ENCODE results near the gene CHIT1.

The CHIT1 gene

DNA sequence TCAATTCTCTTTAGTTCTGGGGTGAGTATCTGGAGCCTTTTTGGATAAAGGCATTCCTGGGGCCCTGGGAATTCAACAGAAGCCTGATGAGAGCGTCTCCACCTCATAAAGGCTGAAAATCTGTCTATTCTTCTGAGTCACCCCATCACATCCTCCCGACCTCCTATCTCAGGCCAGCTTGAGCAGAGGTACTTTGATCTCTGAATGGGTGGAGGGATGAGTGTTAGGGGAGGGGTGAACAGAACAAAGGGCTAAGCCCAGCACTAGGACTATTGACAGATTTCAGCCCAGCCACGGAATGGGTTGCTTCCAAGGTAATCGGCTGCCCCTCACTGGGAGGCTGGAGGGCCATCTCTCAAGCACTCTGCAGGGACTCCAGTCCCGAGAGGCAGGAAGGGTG, 51.4 kb downstream of the CHIT1 start:
- TF ChIP-seq, protein P1, sequence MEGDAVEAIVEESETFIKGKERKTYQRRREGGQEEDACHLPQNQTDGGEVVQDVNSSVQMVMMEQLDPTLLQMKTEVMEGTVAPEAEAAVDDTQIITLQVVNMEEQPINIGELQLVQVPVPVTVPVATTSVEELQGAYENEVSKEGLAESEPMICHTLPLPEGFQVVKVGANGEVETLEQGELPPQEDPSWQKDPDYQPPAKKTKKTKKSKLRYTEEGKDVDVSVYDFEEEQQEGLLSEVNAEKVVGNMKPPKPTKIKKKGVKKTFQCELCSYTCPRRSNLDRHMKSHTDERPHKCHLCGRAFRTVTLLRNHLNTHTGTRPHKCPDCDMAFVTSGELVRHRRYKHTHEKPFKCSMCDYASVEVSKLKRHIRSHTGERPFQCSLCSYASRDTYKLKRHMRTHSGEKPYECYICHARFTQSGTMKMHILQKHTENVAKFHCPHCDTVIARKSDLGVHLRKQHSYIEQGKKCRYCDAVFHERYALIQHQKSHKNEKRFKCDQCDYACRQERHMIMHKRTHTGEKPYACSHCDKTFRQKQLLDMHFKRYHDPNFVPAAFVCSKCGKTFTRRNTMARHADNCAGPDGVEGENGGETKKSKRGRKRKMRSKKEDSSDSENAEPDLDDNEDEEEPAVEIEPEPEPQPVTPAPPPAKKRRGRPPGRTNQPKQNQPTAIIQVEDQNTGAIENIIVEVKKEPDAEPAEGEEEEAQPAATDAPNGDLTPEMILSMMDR (IDR thresholded peaks at IDR 0.05; ENCODE audit: extremely low read depth, insufficient read depth, missing control alignments) = no peak
- DNase-seq (ENCODE audit: low spot score) = no peak
- in situ Hi-C loops (cut with MboI; ENCODE audit: low pct_unique_long_range_greater_than_20kb, low sequenced_read_pairs, unreplicated experiment) = no loop called here

DNA sequence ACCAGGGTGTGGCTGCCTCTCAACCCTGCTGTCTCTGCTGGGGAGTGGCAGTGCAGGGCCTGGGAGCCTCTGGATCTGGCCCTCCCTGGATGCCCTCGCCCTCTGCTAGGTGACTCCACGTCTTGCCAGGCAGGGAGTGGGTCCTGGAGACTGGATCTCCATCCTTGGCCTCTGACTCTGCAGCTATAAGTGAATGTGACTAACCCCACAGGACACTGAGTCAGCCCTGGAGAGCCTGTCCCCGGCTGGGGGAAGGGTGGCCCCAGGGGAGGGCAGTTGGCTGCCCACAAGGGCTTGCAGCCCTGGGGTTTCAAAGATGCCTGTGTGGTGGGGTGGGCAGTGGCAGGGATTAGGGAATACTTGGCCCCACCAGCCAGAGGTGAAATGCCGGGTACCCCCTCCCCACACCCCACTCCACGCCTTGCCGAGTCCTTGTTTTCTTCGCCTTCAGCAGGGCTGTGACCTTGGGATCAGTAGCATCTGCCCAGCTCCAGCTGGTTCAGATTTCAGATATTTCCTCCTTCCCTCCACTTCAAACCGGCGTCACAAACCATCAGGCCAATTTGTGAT, 51.9 kb downstream of the CHIT1 start:
- TF ChIP-seq, protein P1 (IDR thresholded peaks at IDR 0.05; ENCODE audit: extremely low read depth, insufficient read depth, missing control alignments) = no peak
- in situ Hi-C loops (cut with MboI; ENCODE audit: low pct_unique_long_range_greater_than_20kb, low sequenced_read_pairs, unreplicated experiment) = no loop called here
- no peak for DNase-seq (ENCODE audit: low spot score)

DNA sequence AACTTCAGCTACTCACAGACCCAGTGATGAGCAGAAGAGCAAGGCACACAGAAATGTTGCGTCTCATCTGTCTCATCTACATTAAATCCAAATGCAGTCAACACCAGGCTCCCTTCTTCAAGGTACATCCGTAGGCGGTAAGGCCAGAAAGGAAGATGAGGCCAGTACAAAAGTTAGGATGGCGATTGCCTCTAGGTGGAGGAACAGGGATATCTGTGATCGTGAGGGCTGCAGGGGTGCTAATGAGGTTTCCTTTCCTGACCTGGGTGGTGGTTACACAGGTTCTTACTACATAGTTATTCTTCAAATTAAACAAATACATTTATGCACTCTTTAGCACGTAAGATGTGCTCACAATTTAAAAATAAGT, 52.5 kb downstream of the CHIT1 start:
- in situ Hi-C loops (cut with MboI; ENCODE audit: low pct_unique_long_range_greater_than_20kb, low sequenced_read_pairs, unreplicated experiment) = no loop called here
- TF ChIP-seq, protein P1 (IDR thresholded peaks at IDR 0.05; ENCODE audit: extremely low read depth, insufficient read depth, missing control alignments) = no peak

DNA sequence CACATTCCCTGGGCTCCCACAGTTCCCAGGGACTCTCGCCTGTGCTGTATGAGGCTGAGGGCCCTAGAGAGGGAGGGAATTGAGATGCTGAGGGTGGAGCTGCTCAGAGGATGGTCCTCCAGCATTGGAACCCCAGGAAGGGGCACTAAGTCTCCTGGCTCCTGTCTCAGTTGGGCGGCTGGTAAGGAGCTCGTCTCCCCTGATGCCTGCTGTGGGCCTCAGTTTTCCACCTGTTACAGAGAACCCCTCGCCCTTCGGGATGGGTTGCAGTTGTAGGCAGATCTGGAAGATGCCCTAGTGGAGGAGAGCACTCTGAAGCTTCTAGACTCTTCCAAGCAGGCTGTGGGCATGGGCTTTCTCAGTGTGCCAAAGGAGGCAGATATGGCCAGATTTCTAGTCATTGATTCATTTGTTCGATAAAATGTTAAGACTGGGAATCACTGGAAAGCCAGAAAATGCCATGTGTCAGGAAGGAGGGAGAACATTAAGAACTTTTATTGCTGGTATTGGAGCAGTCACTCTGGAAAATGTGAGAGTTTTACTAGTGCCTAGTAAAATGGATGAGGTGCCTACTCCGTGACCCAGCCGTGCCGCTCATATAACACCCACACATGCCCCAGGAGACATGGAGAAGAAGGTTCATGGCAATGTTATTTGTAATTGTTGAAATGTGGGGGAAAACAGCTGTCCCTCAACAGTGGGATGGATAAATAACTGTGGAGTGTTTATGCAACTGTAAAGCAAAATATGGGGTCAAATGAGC, 53.0 kb downstream of the CHIT1 start:
- TF ChIP-seq, protein P1 (IDR thresholded peaks at IDR 0.05; ENCODE audit: extremely low read depth, insufficient read depth, missing control alignments) = no peak

More for the DNA sequence above, 52.5 kb downstream of the CHIT1 start:
- DNase-seq (ENCODE audit: low spot score) = no peak

DNA sequence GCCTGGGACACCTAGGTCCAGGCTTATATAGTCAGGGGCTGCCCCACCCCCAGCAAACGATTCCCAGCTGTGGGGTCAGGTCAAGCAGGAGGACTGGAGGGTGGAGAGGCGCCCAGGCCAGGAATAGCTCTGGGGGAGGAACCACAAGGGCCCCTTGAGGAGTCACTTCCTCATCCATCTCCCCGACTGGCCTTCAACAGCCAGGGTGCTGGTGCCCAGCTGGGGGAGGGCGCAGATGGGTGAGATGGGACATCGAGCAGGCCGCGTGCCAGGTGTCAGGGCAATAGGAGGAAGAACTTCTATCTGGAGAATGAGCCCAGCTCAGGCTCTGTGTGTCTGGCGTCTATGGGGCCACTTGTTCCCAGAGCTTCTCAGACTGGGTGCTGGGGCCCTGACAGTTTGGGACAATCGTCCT, 53.6 kb downstream of the CHIT1 start:
- DNase-seq (ENCODE audit: low spot score) = no peak
- in situ Hi-C loops (cut with MboI; ENCODE audit: low pct_unique_long_range_greater_than_20kb, low sequenced_read_pairs, unreplicated experiment) = no loop called here
- TF ChIP-seq, protein P1 (IDR thresholded peaks at IDR 0.05; ENCODE audit: extremely low read depth, insufficient read depth, missing control alignments) = no peak

More for the DNA sequence above, 53.0 kb downstream of the CHIT1 start:
- DNase-seq (ENCODE audit: low spot score) = no peak
- in situ Hi-C loops (cut with MboI; ENCODE audit: low pct_unique_long_range_greater_than_20kb, low sequenced_read_pairs, unreplicated experiment) = no loop called here

DNA sequence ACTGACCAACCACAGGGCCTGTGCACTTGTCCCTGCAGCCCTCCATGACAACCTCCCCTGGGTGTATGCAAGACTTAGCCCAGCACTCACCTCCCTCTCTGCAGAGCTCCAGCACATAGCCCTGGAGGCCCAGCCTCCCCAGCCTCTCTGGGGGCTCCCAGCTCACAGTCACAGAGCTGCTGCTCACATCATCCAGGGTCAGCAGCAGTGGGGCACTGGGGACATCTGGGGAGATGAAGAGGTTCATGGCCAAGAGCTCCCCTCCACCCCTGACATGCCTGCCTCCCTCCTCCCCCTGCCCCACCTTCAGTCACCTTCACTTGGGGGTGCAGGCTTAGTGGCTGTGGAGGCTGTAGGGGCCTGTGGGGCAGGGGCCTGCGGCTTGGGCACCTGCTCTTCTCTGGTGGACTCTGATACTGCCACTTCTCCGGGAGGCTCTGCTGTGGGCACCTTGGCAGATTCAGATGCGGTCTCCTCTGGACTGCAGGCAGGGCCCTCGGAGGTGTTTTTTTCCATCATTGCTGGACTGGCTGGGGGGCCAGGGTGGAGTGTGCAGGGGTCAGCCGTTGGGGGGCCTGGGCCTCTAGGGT, 54.1 kb downstream of the CHIT1 start, which contains the start of gene MYBPH:
TSS of gene MYBPH (minus strand) at position 590 of the 590 bp plus-strand sequence. CDS start at position 519, 71 bp downstream.
- no peak for DNase-seq (ENCODE audit: low spot score)

More for the DNA sequence above, 54.1 kb downstream of the CHIT1 start, which contains the start of gene MYBPH:
- TF ChIP-seq, protein P1 (IDR thresholded peaks at IDR 0.05; ENCODE audit: extremely low read depth, insufficient read depth, missing control alignments) = no peak
- in situ Hi-C loops (cut with MboI; ENCODE audit: low pct_unique_long_range_greater_than_20kb, low sequenced_read_pairs, unreplicated experiment) = no loop called here

All from GM13977 (cell line).